Endothelial cell of umbilical vein (primary cell): ENCODE results near the gene TGM6. TPM values are rescaled to one million over a fixed set of nuclear protein-coding genes. Genes with fewer than 3 reads are reported as not detected.

Experiments used
- BruUV-seq: library from RNA; stranded (reverse); fragments of 400-500 nt; replicated peaks from 2 replicates; lab custom pipeline; 2021; lab: Mats Ljungman, UMichigan
- CTCF ChIA-PET: fragments of 300-600, 350-600 bp; sonication (Branson Sonifier 250); formaldehyde crosslinking; loops from one replicate; lab custom pipeline; 2021; ENCODE audit warnings: antibody characterized with exemption, inconsistent platforms; lab: Charles Lee
- POLR2A ChIA-PET: fragments of 300-600, 350-600 bp; sonication (Branson Sonifier 250); formaldehyde crosslinking; loops from one replicate; lab custom pipeline; 2021; ENCODE audit warnings: antibody characterized with exemption, inconsistent platforms; lab: Charles Lee
- DNase-seq: peaks from one replicate; pipeline ENCODE4 v3.0.0-alpha.2; 2011; ENCODE audit warnings: low read depth, low spot score
- FAIRE-seq: peaks from 2 replicates; lab custom pipeline; 2011; peaks lifted over from hg19 to GRCh38; lab: Jason Lieb, UNC
- H2AFZ ChIP-seq: 2 replicates; pipeline ENCODE4 v1.6.0; 2012; ENCODE audit warnings: low read depth, low read length, control low read depth, inconsistent platforms
- H3K27ac ChIP-seq: 2 replicates; pipeline ENCODE4 v1.5.1; 2011; ENCODE audit warnings: low read depth, mild to moderate bottlenecking, control low read depth, low read length, moderate library complexity; ENCODE audit not compliant: insufficient read depth
- H3K27me3 ChIP-seq, 2 experiments: 2 replicates each; pipeline versions ENCODE4 v1.6.0 to v1.6.1; 2011; ENCODE audit warnings: low read length in 2 of 2, mixed read lengths in 1 of 2; ENCODE audit not compliant: control insufficient read depth in 2 of 2, insufficient read depth in 2 of 2
- H3K36me3 ChIP-seq, 2 experiments: 2 replicates in 1 of 2; 3 replicates in 1 of 2; pipeline ENCODE4 v1.5.1; 2011; ENCODE audit warnings: low read length in 2 of 2, mild to moderate bottlenecking in 1 of 2, moderate library complexity in 1 of 2; ENCODE audit not compliant: control insufficient read depth in 2 of 2, insufficient read depth in 2 of 2; ENCODE audit errors: extremely low read depth in 1 of 2
- H3K4me1 ChIP-seq: 3 replicates; pipeline ENCODE4 v1.5.1; 2011; ENCODE audit warnings: mild to moderate bottlenecking, low read length; ENCODE audit not compliant: control insufficient read depth, insufficient read depth; ENCODE audit errors: extremely low read depth
- H3K4me2 ChIP-seq: 2 replicates; pipeline ENCODE4 v1.6.1; 2011; ENCODE audit warnings: low read length, control low read depth, mixed read lengths; ENCODE audit not compliant: insufficient read depth
- H3K4me3 ChIP-seq, 3 experiments: fragments of 200-600 bp in 1 of 3; sonication (generic), shearing (Covaris generic) in 1 of 3; replicated peaks in 1 of 3; 2 replicates each; pipeline ENCODE4 v1.5.1; 2011 to 2016; ENCODE audit warnings: control low read depth in 3 of 3, low read length in 3 of 3, mild to moderate bottlenecking in 2 of 3, inconsistent platforms in 1 of 3, low read depth in 1 of 3, moderate library complexity in 1 of 3; ENCODE audit not compliant: insufficient read depth in 1 of 3
- H3K79me2 ChIP-seq: 2 replicates; pipeline ENCODE4 v1.6.0; 2012; ENCODE audit warnings: low read length, inconsistent platforms; ENCODE audit not compliant: control insufficient read depth, insufficient read depth
- H3K9ac ChIP-seq: replicated peaks from 2 replicates; pipeline ENCODE3; 2011; ENCODE audit warnings: low read length, control low read depth; ENCODE audit not compliant: insufficient read depth; ENCODE audit errors: extremely low read depth
- H3K9me1 ChIP-seq: replicated peaks from 3 replicates; pipeline ENCODE4 v1.6.0; 2011; ENCODE audit warnings: mild to moderate bottlenecking, low read length; ENCODE audit not compliant: control insufficient read depth, insufficient read depth; ENCODE audit errors: extremely low read depth
- H3K9me3 ChIP-seq: replicated peaks from 2 replicates; pipeline ENCODE4 v1.5.1; 2012; ENCODE audit warnings: low read length, inconsistent platforms; ENCODE audit not compliant: control insufficient read depth, insufficient read depth
- H4K20me1 ChIP-seq: replicated peaks from 2 replicates; pipeline ENCODE3; 2011; ENCODE audit warnings: mild to moderate bottlenecking, low read length; ENCODE audit not compliant: control insufficient read depth, insufficient read depth; ENCODE audit errors: extremely low read depth
- EZH2 ChIP-seq: IDR thresholded peaks from 2 replicates; pipeline ENCODE4 v1.6.1; 2012; ENCODE audit warnings: borderline replicate concordance, low read depth, mild to moderate bottlenecking, moderate library complexity, low read length, inconsistent platforms; ENCODE audit not compliant: severe bottlenecking
- FOS ChIP-seq: IDR thresholded peaks from 2 replicates; pipeline ENCODE4 v1.6.1; 2011; ENCODE audit warnings: mild to moderate bottlenecking, low read length, moderate library complexity, borderline replicate concordance; ENCODE audit not compliant: insufficient read depth
- GATA2 ChIP-seq: IDR thresholded peaks from 2 replicates; pipeline ENCODE4 v1.7.0; 2011; ENCODE audit warnings: low read depth, mild to moderate bottlenecking, moderate library complexity, mixed read lengths, low read length; ENCODE audit not compliant: insufficient read length, insufficient read depth
- JUN ChIP-seq: IDR thresholded peaks from 2 replicates; pipeline ENCODE4 v1.6.1; 2011; ENCODE audit warnings: borderline replicate concordance, low read depth; ENCODE audit not compliant: insufficient read length, insufficient read depth
- MYC ChIP-seq: IDR thresholded peaks from one replicate; pipeline ENCODE4 v1.6.1; 2011; ENCODE audit warnings: mild to moderate bottlenecking, low read depth, low read length
- POLR2A ChIP-seq: IDR thresholded peaks from 2 replicates; pipeline ENCODE4 v1.6.1; 2012; ENCODE audit warnings: low read depth, mild to moderate bottlenecking, control low read depth, low read length
- POLR2AphosphoS5 ChIP-seq: IDR thresholded peaks from 2 replicates; pipeline ENCODE4 v1.6.1; 2012; ENCODE audit warnings: low read depth, mild to moderate bottlenecking, control low read depth, low read length, moderate library complexity; ENCODE audit not compliant: insufficient read depth
- dilution Hi-C: fragments of 300-500 bp; cut with MboI; formaldehyde crosslinking; loops from one replicate; pipeline ENCODE4 v1.15.0; 2019; ENCODE audit warnings: low sequenced_read_pairs; ENCODE audit not compliant: extremely low pct_ligation_motif_present
- intact Hi-C: fragments of 100-400 bp; cut with micrococcal nuclease; formaldehyde crosslinking; loops from one replicate; pipeline ENCODE4 v1.10.0; 2022
- polyA plus RNA-seq, 4 experiments: library from polyadenylated mRNA; depleted of rRNA in 3 of 4; stranded (reverse) in 3 of 4; unstranded in 1 of 4; fragments of >200 nt; gene quantifications; 2 replicates each; pipeline versions ENCODE4 v1.2.1 to v1.2.3, GENCODE V29; 2011 to 2012; ENCODE audit warnings: missing spikeins in 1 of 4
- total RNA-seq: library from RNA; stranded (reverse); gene quantifications from 2 replicates; pipeline ENCODE4 v1.2.3, GENCODE V29; 2021
- TF ChIP-seq, protein P1 (sequence below), 2 donors: IDR thresholded peaks; 1 replicate in 1 of 2; 2 replicates in 1 of 2; pipeline ENCODE4 v1.5.1; 2011; ENCODE audit warnings: low read length in 2 of 2, mild to moderate bottlenecking in 2 of 2, moderate library complexity in 2 of 2, control low read depth in 1 of 2, inconsistent platforms in 1 of 2, low read depth in 1 of 2; ENCODE audit not compliant: insufficient read depth in 1 of 2; ENCODE audit errors: extremely low read depth in 1 of 2
- TF ChIP-seq, protein P2 (sequence below): IDR thresholded peaks from 2 replicates; pipeline ENCODE4 v1.6.1; 2011; ENCODE audit not compliant: insufficient read depth, insufficient read length

The TGM6 gene
- total and polyA plus RNA-seq, 2 donors (not counting 3 experiments of a cell fraction or from before 2014, with no cell fraction given): not detected

DNA sequence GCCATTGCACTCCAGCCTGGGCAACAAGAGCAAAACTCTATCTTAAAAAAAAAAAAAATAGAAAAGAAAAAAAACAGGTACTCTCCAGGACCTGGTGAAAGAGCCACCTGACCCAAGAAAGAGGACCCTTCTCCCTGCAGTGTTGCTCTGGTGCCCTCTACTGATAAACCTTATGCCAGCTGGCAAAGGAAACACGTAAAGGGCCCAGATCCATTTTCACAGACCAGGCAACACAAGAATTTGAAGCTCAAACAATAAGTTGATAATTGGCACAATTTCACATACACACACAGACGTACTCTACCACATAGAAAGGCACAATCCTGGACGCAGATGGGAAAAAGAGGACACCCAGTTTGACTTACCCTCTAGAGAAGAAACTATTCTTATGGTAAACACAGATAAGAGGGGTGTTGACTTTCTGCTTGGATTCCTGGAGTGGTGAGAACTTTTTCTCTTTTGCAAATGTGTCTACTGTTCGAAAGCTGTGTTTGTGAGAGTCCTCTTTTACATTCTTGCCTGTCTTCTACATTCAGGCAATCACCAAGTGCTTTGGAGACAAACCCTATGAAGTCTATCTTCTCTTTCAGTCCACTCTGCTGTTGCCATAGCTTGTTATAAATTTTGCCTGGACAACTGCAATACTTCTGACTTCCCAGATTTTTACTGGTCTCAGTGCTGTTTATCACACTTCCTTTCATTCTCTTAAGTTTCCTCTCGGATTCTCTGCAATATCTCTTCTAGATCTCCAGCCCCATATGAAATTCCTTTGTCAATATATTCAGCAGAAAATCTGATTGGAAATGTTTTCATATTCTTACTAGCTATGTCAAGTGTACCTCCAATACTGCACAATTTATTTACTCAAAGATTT is 96.3 kb downstream of the TGM6 start:
- Histone ChIP-seq H3K9me3 (no peaks in the 10 kb centered on the region), H3K4me3 (no peak overlapping the region), H2AFZ (no peak overlapping the region), H3K4me1 (peaks cover 11% of the 10 kb centered on the region), H3K27ac (peak overlapping the region; percentile 52), H3K27me3 (no peaks in the 10 kb centered on the region), H3K79me2 (no peaks in the 10 kb centered on the region), H3K9ac (no peak overlapping the region), H3K4me2 (no peak overlapping the region), H4K20me1 (no peaks in the 10 kb centered on the region), H3K36me3 (no peaks in the 10 kb centered on the region), H3K9me1 (no peaks in the 10 kb centered on the region)
- dilution Hi-C loops: no loop called here
- TF ChIP-seq, protein P1, sequence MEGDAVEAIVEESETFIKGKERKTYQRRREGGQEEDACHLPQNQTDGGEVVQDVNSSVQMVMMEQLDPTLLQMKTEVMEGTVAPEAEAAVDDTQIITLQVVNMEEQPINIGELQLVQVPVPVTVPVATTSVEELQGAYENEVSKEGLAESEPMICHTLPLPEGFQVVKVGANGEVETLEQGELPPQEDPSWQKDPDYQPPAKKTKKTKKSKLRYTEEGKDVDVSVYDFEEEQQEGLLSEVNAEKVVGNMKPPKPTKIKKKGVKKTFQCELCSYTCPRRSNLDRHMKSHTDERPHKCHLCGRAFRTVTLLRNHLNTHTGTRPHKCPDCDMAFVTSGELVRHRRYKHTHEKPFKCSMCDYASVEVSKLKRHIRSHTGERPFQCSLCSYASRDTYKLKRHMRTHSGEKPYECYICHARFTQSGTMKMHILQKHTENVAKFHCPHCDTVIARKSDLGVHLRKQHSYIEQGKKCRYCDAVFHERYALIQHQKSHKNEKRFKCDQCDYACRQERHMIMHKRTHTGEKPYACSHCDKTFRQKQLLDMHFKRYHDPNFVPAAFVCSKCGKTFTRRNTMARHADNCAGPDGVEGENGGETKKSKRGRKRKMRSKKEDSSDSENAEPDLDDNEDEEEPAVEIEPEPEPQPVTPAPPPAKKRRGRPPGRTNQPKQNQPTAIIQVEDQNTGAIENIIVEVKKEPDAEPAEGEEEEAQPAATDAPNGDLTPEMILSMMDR (IDR thresholded peaks at IDR 0.05; ENCODE audit: extremely low read depth in 1 of 2, insufficient read depth in 1 of 2, low read depth in 1 of 2, low read length in 2 of 2): peak; percentile 13 to 14
- TF ChIP-seq EZH2: no peak
- peak; percentile 66 for DNase-seq
- ChIA-PET POLR2A (interaction anchor here (0.7 kb wide), 2 partner anchors 9 to 1623 kb away, joined by 3 to 4 read pairs; no protein-coding TSS in a partner anchor), CTCF (interaction anchor here (1.4 to 2.0 kb wide), 5 partner anchors 18 to 47 kb away, joined by 4 to 14 read pairs (median 4); no protein-coding TSS in a partner anchor)
- FAIRE-seq: peak; percentile 42
- intact Hi-C loops: no loop called here
- no TSS peak for BruUV-seq

DNA sequence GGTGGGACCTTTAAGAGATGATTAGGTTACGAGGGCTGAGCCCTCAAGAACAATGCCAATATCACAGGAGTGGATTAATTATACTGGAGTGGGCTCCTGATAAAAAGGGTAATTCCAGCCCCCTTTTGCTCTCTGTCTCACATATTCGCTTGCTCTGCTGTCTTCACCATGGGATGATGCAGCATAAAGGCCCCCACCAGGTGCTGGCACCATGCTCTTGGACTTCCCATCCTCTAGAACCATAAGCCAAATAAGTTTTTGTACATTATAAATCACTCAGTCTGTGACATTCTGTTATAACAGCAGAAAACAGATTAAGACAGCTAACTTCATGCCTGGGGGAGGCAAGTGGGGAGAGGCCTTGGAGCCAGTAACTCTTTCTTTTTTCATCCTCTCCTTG is 99.7 kb downstream of the TGM6 start:
- Histone ChIP-seq H3K27ac (no peak overlapping the region), H4K20me1 (no peaks in the 10 kb centered on the region), H2AFZ (no peak overlapping the region), H3K9ac (no peak overlapping the region), H3K4me2 (no peak overlapping the region), H3K36me3 (peaks cover 8 to 16% of the 10 kb centered on the region in 2 experiments), H3K27me3 (no peaks in the 10 kb centered on the region), H3K4me1 (peaks cover 11% of the 10 kb centered on the region), H3K9me1 (no peaks in the 10 kb centered on the region), H3K79me2 (no peaks in the 10 kb centered on the region), H3K9me3 (no peaks in the 10 kb centered on the region), H3K4me3 (no peak overlapping the region)
- dilution Hi-C loops: no loop called here
- FAIRE-seq (no peak), DNase-seq (no peak)
- CTCF ChIA-PET: no interaction called here
- intact Hi-C loops: no loop called here
- TF ChIP-seq, protein P1 (IDR thresholded peaks at IDR 0.05; ENCODE audit: extremely low read depth in 1 of 2, insufficient read depth in 1 of 2, low read depth in 1 of 2, low read length in 2 of 2): no peak
- TF ChIP-seq EZH2 (no peak), POLR2AphosphoS5 (no peak), FOS (no peak), POLR2A (no peak), MYC (no peak), GATA2 (no peak), JUN (no peak)
- TF ChIP-seq, protein P2, sequence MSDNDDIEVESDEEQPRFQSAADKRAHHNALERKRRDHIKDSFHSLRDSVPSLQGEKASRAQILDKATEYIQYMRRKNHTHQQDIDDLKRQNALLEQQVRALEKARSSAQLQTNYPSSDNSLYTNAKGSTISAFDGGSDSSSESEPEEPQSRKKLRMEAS: no peak
- no TSS peak for BruUV-seq
- POLR2A ChIA-PET: no interaction called here
